Activated CD4-positive, CD25-positive, alpha-beta regulatory T cell treated with anti-CD3 and anti-CD28 coated beads, Interleukin-2, amount 50 U/mL, for 72 hours (primary cell): ENCODE measurements around the gene PEX5L.

Source experiments
- DNase-seq: peaks from one replicate; pipeline ENCODE4 v3.0.0; 2021

Gene PEX5L

GRCh38 chr3:180004542-180004941, 32.2 kb downstream of the PEX5L start:
- DNase-seq, result no peak

DNA sequence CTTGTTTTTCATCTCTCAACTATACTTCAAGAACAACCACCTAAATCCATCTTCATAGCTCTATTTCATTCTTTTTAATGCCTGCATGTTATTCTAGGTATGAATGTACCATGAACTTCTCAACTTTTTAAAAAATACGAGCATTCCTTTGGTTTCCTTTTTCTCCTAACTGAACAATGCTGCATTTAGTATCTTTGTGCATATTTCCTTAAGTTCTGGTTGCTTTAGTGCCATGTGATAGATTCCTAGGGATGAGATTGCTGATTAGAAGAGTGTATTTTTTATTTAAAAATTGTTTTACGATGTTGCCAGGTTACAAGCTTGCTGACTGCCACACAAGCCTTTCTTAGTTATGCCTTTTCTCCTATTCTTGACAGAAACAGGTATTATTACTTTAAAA, 34.7 kb downstream of the PEX5L start:
- no peak for DNase-seq

DNA sequence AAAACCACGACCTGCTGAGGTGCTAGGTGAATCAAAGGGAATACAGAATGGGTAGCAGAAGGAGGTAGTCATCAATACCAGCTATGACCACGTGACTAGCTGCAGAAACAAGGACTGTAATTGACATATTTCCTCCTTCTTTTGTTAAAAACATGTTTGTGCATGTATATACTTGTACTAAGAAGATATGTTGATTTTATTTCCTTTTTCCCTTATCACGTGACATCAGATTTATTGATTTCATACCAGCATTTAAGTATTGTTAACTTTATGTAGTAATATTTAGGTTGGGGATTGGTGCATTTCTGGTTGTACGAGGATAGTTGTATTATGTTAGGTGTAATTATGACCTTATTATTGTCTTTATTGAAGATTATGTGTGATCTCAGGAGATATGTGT, 36.2 kb downstream of the PEX5L start:
- DNase-seq, result no peak

DNA sequence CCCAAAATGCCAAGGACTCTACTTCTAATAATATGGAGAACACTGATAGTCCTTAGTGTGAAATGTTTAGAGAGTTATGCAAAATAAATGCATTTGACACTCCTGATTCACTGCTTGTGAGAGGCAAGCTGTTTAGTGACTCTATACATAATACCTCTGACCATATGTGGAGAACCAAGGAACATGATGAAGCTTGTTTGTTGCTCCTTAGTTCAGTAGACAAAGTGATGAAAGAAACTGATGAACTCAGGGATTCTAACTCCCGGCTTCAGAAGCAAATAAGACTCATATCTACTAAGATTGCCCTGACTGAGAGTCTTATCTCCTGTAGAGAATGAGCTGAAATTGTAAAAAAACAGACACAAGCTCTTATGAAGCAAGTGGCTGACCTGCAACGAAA, 41.3 kb downstream of the PEX5L start:
- no peak for DNase-seq

GRCh38 chr3:179991883-179992282, 44.9 kb downstream of the PEX5L start:
- DNase-seq, result no peak

DNA sequence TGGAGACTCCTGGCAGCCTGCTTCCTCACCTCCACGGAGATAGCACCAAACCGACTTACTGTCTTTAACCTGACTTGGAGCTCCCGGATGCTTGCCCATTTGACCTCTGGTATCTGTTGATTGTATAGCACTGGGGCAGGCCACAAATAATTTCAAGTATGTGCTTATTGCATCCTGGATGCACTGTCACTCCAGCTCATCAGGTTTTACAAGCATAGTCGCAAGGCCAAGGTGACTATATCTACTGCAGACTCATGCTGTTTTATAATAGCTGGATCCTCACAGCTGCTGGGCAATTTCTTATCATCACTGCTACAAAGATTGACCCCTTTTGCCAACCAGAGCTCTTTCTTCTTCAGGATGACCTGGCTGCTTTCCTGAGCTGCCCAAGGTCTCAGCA, 45.6 kb downstream of the PEX5L start:
- DNase-seq, result no peak

DNA sequence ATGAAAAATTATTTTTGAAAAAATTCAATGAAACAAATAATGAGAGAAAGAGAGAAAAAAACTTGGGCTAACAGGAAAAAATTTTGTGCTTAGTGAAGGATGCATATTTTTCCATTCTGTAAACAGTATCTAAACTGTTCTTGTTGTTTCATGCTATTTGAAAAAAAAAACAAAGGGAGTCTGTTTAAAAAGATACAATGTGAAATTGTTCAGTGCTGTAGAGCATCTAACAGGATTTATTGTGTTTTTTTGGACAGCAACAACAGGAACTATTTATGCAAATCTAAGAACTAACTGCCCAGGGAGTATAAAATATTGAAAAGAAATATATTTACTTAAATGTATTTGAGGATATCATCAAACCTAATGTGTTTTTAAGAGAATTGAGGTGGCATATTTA, 55.1 kb downstream of the PEX5L start:
- no peak for DNase-seq

- no peak for DNase-seq
These were observed 59.4 kb downstream of the PEX5L start for GRCh38 chr3:179977356-179977755.

- DNase-seq, result no peak
These were observed 62.8 kb downstream of the PEX5L start for GRCh38 chr3:179973931-179974361.

DNA sequence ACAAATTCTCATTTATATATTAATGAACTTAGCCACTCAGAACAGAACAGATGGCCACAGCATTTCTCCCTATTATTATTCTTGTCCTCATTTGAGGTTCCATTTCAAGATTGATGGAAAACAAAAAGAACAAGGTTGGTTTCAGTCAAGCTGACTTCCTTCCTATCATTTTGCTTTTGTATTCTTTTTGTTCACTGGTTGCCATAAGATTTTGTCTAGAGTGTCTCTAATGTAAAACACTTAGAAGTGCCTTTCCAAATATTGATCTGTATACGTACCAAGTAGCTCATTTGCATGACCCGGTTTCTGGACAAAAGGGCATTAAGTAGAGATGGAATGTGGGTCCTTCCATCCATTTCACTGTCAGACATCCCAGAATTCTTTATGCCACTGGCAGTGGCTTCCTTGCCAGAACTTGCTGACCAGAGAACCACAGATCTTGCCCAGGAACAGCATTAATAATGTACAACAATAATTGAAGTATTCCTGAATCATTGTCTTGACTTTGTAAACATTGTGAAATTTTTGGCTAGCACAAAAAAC, 63.8 kb downstream of the PEX5L start:
- no peak for DNase-seq

- no peak for DNase-seq
These were observed 65.5 kb downstream of the PEX5L start for GRCh38 chr3:179971280-179971679.

GRCh38 chr3:179970746-179971145, 66.0 kb downstream of the PEX5L start:
- DNase-seq, result no peak

DNA sequence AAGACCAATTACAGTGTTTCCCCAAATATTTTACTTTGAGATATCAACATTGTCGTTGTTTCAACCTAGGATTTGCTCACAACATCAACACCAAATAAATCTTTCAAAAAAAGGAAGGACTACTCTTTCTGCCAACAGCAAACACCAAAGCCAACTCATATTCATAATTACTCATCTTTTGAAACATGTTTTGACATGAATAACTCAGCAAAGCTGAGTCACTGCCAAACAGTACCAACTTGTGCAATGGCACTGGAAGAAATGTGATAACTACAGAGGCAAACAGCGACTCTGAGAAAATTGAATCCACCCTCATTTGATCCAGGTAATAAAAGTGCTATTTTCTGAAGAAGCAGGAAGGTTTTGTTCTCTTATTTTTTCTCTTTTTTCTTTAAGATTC, 67.2 kb downstream of the PEX5L start:
- DNase-seq, result no peak

DNA sequence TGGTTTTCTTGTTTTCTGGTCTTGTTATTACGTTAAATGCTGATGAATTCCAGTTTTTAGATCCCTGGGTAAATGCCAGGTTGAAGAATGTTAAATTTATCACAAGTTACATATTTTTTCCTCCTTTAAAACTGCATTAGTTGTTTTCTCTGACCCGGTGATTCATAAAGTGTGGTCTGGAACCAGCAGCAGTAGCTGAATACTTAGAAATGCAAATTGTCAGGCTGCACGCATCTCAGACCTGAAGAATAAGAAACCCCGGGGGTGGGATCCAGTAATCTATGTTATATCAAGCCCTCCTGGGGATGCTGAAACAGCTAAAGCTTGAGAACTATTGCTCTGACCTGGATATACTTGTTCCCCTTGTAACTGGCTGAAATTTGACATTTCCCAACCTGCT, 69.1 kb downstream of the PEX5L start:
- DNase-seq, result no peak

- DNase-seq, result no peak
These were observed 71.8 kb downstream of the PEX5L start for GRCh38 chr3:179964890-179965289.

DNA sequence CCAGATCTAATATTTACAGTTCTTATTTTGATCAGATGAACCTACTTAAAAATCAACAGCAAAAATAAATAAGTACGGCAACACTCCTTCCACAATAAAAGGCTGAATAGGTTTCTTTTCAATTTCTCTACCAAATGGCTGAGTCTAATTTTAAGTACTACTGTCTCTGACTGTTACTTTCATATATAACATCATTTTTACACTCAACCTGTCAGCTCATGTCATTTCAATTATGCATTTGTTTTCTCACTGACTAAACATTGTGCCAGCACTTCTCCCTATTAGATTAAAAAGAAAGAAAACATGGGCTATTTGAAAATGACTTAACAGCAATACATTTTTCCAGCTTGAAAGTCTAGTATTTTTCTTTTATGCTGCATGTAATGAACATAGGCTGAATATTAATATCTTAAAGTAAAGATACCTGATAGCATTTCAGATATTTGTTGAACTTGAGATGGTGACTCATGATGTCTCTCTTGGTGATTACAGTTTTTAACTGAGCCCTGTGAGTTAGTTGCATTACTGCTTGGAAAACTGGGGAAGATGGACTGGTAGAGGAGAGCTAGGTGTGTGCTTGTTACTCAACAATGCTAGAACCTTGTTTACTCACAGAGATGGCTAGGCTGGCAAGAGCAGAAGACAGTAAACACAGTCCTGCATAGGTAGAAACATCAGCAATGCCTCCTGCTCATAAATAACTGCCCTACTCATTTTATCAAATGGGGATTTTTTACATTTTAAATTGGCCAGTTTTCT, 73.9 kb downstream of the PEX5L start:
- no peak for DNase-seq

DNA sequence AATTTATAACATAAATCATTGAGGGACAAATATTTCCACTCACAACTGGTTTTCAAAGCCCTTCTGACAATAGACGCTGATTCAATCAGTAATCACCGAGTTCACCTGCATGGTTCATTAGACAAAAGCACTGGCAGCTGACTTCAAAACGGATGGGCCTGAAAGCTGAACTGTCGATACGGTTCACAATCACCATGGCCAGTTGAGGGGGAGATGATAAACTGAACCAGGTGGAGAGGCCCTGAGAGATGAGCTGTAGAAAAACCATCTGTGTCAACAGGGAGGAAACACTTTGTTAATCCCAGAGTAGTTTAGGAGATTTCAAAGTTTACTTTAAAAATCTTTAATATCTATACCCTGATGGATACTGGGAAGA, 75.0 kb downstream of the PEX5L start:
- DNase-seq, result no peak

GRCh38 chr3:179961071-179961702, 75.5 kb downstream of the PEX5L start:
- no peak for DNase-seq

- DNase-seq, result no peak
These were observed 78.0 kb downstream of the PEX5L start for GRCh38 chr3:179958759-179959158.

- no peak for DNase-seq
These were observed 78.6 kb downstream of the PEX5L start for GRCh38 chr3:179958143-179958542.

GRCh38 chr3:179957264-179957845, 79.4 kb downstream of the PEX5L start:
- DNase-seq, result no peak

GRCh38 chr3:179956416-179956830, 80.3 kb downstream of the PEX5L start:
- DNase-seq, result no peak

DNA sequence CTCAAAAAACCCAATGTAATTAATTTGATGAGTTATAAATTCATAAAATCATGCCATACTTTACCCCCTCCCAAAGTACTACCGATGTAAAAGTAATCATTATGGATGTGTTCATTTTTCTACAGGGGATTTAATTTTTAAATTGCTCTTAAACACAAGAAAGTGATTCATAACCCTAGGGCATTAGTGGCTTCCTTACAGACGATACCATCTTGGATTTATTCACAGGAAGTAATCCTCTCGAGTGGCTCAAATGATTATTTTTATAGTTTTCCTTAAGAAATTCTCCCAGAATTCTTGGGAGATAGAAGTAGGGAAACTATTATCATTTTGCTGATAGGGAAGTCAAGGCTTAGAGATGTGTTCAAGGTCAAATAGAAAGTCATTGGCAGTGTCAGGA, 80.9 kb downstream of the PEX5L start:
- no peak for DNase-seq

GRCh38 chr3:179955286-179955685, 81.5 kb downstream of the PEX5L start:
- no peak for DNase-seq
